Activated CD8-positive, alpha-beta memory T cell treated with anti-CD3 and anti-CD28 coated beads for 4 hours (primary cell): Measurements from ENCODE around the gene SV2B.
"Not testable (repeated sequence)": the region's sequence is repeated elsewhere in the genome, so short reads cannot be mapped to it uniquely, and the experiment has no call there.

Experiments
- DNase-seq, 2 donors: peaks; one replicate each; pipeline ENCODE4 v3.0.0-alpha.2; 2020; ENCODE audit warnings: low read depth in 2 of 2

Gene SV2B, protein sequence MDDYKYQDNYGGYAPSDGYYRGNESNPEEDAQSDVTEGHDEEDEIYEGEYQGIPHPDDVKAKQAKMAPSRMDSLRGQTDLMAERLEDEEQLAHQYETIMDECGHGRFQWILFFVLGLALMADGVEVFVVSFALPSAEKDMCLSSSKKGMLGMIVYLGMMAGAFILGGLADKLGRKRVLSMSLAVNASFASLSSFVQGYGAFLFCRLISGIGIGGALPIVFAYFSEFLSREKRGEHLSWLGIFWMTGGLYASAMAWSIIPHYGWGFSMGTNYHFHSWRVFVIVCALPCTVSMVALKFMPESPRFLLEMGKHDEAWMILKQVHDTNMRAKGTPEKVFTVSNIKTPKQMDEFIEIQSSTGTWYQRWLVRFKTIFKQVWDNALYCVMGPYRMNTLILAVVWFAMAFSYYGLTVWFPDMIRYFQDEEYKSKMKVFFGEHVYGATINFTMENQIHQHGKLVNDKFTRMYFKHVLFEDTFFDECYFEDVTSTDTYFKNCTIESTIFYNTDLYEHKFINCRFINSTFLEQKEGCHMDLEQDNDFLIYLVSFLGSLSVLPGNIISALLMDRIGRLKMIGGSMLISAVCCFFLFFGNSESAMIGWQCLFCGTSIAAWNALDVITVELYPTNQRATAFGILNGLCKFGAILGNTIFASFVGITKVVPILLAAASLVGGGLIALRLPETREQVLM

DNA sequence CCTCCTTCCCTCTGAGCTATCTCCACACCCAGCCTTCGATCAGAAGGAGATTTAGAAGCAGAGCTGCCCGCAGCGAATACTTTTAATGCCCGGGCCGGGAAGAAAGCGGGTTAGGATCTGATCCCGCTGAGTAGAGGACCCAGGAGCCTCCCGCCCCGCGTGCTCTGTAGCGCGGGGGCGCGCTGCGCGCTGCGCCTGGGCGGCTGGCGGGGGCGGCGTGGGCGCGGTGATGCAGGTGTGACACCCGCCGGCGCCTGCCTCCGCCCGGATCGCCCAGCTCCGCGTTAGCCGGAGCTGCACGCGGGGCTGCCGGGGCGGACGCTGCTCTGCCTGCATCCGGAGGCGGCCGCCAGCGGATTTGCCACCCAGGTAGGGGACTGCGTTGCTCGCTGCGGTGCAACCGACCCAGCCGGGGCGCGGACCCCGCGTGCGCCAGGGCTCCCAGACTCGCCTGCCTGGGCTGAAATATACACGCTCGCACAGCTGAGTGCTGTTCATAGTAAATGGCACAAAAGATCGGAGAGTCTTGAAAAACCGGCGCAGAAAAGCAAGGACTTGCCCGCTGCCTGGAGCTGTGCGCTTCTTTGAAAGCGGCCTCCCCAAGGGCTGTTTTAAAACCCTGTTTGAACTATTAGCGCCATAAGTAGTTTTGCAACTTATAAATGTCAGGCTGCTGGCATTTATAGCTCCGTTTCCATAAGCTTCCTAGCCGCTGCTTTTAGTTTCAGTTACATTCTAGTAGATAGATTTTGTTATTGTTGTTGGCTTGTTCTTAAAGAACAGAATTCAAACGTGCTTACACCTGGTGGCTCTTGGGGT lies at the start of gene SV2B:
SV2B (plus strand) TSS at position 263 of the 819 bp plus-strand sequence. CDS start 126,007 bp downstream, outside the sequence.
- DNase-seq = peak in 1 of 2 donors; percentile 15

DNA sequence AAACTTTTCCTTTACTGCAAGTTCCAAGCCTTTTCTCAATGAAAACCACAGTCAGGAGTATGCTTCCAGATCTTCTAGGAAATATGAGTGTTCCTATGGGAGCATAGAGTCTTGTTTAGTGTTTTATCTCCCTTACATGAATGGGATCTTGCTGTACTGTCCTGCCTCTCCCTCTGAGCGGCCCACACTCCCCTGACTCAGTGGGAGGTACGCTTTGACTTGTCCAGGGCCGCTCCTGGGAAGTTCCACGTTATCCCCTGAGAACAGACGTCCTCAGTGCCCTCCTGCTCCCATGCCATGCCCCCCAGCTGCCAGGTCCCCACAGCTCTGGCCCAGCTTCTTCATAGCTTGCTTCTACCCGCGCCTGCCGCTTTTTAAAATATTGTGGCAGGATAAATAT lies 48.8 kb upstream of the SV2B start:
- DNase-seq = no peak

DNA sequence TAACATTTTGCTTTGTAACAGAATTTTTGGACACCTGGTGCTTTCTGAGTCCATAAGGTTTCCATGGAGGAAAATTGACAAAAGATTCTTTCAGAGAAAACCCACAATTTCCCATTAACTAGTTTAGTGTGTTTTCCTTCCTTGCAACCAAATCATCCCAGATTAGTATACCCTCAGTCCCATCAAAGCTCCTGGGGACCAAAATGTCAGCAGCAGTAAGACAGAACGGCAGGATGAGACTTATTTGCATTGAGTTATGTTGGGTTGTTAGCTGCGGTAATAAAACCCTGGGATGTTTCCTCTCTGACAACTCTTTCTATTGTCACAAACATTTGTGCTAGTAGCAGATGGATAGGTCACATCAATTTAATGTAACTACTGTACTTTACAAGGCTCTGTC lies 45.2 kb upstream of the SV2B start:
- no peak for DNase-seq

DNA sequence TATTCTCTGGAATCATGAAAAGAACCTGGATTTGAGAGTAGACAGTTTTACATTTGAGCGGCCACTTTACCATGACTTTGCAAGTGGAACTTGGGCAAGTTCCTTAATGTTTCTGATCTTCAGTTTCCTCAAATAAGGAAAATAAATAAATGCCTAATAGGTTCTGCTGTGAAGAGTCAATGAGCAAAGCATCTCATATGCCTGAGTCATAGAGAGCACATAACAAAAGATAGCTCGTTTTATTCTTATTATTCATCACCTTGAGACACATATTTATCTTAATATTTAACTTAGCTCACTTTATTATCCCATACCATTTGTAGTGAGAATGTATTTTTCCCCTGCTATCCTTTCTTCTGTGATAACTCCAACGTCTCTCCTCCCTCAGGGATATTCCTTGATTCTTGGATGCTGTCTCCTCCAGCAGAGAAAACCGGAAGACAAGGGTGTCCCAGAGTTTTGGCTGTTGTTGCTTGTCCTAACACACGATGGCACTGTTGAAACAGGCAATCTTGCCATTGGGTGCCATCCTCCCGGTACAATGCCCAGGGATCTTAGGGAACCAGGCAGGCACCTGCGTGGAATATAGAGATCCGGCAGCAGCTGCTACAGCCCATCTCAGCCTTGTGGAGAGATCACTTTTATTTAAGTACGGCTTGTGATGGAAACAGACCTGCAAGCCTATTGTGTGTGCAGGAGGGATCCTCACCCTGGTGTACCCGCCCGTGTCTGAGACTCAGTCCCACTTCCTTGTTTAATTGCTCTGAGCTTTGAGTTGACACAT lies 44.3 kb upstream of the SV2B start:
- DNase-seq = no peak

DNA sequence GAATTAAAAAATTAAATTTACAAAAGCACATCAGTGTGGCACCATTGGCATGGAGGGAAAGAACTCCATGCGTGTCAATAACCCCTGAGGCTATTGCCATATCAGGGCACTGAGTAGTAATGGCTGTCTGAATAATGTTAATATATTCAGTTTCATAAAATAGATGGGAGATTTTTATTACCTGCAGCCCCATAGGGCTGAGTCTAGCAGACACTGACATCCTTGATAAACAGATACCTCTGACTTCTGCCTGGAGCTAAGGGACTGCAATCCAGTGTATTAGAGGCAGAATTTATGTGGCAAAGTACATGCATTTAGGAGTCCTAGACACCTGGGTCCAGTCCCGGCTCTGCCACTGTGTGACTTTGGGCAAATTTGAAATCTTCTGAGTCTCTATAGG lies 38.8 kb upstream of the SV2B start:
- no peak for DNase-seq

DNA sequence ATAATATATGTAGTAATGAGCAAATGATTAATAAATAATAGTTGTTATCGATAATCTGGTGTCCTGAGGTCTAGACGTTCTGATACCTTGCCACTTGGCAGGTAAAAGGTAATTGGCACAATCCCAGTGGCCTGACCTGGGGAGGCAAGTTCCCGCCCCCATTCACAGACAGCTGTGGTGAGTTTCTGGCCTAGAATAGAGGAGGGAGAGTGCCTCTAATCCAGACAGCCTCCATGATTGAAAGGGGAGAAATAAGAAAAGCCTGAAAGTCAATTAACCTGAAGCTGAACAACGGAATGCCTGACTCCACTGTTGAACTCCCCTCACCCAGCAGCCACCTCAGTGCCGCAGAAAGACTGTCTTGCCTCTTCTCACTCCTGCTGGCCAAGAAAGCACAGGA lies 38.1 kb upstream of the SV2B start:
- DNase-seq = no peak

DNA sequence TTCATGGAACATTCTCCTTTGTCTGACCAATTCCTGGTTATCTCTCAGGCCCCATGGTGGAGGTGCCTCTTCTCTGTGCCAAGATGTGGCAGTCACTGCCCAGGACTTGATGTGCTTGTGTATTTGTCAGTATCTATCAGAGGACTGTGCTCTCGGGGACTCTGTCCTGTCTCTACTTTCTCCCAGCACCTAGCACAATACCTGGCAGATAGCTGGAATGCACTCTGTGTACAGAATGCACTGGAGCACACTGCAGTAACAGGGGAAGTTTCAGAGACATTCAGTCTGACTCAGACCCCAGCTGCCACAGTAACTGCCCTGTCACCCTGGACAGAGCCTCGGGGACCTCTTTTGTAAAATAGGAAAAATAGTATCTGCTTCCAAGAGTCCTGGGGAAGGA lies 34.6 kb upstream of the SV2B start:
- DNase-seq = no peak

DNA sequence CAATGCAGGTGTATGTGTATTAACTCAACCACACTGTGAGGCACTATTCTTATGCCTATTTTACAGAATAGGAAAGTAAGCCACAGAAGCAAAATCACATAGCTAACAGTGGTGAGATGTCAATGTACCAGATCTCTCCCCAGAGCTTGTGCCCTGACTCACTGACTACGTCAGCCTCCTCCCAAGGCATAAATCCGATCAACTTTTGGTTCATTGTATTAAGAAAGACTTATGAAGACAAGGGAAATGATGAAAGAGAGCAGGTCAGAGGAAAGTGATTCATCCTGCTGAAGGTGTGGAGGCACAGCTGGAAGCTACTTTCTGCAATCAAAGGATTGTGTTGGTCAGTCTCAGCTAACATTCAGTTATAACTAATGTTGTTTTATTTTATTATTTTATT lies 33.0 kb upstream of the SV2B start:
- DNase-seq = no peak

DNA sequence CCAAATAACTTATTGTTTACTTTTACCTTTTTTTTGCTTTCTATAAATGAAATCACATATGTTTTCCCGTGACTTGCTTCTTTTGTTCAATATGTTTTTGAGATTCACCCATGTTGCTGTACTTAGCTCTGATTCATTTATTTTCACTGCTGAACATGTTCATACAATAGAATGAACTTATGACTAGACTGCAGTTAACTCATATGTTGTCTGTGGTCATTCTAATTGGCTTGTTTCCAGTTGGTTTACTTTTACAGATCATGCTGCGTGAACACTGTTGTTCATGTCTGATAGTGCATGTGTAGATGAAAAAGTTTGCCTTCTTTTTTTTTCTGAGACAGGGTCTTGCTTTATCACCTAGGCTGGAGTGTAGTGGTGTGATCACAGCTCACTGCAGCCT lies 31.6 kb upstream of the SV2B start:
- DNase-seq = no peak

DNA sequence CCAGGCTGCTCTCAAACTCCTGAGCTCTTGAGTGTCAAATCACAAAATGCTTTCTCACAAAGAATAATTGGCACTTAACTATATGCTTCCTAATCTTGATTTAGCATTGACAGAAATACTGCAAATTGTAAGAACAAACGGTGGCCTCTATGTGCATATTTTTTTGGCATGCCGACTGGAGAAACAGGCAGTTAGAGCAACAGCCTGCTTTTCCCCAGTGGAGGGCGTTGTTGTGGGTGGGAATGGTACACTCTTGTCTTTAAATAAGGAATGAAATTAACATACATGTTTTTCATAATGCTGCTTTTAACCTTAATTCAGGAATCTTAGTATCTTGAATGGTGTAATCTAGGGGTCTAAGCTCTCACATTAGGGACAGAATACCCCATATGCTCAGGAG lies 31.1 kb upstream of the SV2B start:
- no peak for DNase-seq

DNA sequence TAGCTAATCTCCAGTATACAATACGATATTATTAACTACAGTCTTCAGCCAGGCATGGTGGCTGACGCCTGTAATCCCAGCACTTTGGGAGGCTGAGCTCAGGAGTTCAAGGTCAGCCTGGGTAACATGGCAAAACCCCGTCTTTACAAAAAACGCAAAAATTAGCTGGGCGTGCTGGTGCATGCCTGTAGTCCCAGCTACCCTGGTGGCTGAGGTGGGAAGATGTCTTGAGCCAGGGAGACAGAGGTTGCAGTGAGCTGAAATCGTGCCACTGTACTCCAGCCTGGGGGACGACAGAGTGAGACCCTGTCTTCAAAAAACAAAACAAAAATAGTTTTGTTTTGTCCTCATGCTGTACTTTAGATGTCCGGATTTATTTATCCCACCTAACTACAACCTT lies 29.2 kb upstream of the SV2B start:
- no peak for DNase-seq

DNA sequence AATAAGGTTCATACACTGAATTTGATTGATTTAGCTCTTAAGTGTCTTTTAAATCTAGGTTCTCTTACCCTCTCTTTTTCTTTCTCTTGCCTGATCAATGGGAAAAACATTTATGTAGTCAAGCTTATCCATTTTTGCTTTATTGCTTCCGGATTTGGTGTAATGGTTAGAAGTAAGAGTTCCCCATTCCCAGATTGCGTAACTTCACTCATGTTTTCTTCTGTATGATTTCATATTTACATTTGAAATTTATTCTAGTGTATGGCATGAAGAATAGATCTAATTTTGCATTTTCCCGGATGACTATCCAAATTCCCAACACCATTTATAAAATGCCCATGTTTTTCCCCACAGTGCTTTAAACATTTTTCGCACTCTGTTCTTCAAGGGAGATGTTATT lies 27.9 kb upstream of the SV2B start:
- no peak for DNase-seq

DNA sequence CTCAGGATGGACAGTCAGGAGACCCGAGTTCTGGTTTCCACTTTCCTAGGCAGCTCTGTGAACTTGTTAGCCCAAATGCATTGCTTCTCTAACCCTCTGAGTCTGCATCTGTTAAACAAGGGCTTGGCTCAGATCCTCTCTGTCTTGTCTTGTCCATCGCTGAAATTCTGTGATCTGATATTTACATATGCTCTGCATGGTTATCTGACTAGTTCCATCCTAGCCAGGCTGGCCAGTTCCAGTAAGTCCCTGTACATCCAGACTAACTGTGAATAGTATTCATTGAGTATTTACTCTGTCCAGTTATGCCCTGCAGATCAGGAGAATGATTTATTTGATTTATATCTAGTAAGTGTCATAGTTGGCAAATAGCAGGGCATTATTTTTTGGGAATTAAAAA lies 27.0 kb upstream of the SV2B start:
- DNase-seq = no peak

DNA sequence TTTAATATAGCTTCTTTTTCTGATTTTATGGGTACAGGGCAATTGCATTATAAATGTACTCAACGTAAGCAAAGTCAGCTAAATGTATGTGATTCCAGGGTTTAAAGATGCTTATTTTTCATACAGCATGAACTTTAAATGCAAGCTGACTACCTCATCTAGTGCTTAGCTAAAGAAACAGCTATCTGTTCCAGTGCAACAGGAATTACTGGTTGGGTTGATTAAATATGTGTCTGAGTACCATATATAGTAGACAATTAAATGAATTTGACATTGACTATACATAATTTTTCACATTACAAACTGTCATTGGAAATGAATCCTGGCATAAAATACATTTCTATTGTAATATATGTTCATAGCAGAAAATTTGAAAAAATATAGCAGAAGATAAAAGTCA lies 26.3 kb upstream of the SV2B start:
- no peak for DNase-seq

DNA sequence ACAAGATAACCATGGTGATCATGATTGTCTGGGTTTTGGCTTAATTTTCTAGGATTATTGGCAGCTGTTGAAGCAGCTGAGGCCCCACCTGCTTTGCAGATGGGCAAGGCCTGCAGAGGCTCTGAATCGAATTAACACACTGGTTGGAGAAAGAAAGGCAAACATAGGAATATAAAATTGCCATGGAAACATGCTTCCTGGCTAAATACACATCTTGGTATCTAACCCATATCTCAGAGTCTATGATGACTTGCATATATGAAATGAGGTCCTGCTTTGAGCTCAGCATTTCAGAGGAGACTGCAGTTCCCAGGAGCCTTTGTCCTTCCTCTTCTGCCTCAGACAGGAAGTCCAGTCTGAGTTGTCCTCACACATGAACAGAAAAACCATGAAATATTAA lies 24.3 kb upstream of the SV2B start:
- no peak for DNase-seq

DNA sequence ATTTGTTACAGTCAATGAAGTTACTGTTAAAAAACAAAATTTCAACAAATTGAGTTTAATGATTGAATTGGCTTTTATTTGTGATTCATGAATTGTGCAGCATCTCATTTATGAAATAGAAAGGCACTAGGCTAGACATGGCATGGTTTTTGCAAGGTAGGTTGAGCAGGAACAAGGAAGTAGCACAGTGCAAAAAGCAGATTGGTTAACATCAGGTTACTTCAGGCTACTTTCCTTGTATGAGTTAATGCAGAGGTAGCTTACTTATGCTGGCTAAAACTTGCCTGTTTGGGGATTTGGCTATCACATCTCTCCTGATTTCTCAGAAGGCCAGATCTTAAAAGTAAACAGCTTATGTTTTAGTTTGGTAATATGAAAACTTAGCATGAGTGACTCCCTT lies 23.0 kb upstream of the SV2B start:
- DNase-seq = no peak

DNA sequence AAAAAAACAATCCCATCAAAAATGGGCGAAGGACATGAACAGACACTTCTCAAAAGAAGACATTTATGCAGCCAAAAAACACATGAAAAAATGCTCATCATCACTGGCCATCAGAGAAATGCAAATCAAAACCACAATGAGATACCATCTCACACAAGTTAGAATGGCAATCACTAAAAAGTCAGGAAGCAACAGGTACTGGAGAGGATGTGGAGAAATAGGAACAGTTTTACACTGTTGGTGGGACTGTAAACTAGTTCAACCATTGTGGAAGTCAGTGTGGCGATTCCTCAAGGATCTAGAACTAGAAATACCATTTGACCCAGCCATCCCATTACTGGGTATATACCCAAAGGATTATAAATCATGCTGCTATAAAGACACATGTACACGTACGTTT lies 6.2 kb upstream of the SV2B start:
- DNase-seq = not testable (repeated sequence)

DNA sequence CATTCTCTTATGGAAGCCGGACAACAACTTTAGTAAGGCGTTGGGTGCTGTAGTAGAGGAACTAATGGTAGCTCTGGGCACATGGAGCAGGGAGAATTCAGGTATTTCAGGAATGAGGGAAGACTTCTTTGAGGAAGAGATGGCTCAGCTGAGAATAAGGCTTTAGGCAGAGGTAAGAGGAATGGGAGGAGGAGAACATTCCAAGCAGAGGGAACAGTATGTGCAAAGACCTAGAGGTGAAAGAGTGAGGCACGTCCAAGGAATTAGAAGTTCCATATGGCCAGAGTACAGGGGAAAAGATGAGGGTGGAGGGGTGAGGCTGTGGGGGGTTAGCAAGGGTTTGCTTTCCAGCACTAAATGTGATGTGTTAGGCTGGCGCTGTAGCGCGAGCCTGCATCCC lies 1.6 kb upstream of the SV2B start:
- DNase-seq = no peak

DNA sequence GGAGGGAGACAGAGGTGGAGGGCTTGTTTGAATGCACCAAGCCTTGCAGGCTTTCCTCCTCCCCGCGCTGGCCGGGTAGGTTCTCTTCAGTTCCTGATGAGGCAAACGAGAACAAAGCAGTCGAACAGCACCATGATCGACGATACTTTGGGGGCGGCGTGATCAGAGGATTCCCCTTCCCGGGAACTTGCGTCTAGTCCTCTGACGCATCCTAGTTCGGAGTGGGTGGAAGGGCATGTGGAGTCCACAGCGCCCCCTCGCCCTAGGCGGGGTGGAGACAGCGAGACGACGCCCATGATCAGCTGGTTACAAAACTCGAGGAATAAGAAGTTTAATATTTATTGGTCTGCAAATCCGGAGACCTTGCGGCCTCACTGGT lies 452 bp upstream of the SV2B start:
- DNase-seq = peak in 1 of 2 donors; percentile 22

DNA sequence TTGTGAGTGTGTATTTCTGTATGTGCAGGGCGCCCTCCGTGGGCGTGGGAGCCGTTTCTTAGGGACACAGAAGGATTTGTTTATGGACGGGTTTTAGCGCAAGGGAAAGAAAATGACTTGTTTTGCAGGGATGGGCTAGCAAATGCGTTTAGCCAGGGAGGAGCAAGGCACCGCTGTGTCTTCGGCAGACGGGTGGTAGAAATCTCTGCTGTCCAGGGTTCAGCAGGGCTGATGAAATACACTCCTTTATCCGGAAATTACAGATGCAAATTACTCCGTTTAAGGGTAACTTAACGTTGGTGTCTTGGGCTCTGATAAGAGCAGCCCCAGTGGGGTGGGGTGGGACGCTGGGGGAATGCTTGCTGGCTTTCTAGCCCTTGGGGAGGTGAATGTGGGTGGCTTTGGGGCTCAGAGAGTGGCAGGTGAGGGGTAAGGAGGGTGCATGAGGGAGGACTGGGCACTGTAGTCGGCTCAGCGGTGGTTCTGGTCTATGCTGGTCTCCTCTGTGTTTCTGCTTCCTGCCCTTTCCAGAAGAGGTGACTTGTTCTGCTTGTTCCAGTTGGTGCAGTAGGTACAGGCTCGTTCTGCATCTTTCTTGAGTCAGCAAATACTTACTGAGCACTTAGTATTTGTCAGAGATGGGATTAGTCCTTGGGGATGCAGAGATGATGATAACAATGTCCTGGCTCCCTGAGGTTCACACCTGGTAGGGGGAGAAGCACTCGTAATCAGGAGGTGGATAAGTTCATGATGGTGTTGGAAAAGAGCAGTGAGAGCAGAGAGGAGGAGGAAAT lies 954 bp downstream of the SV2B start:
- no peak for DNase-seq

DNA sequence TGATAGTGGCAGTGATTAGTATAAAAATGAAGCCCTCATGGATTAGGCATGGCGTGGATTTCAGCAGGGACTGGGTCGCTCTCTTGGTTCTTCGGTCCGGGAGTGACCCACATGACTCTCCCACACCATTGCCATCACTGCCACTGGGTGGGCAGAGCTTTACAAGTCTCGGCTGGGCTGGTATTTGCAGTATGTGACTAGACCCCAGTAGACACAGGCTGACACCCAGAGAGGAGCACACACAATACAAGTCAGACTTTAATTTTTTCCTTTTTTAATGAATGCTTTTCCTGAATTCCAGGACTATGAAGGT lies 1.5 kb downstream of the SV2B start:
- no peak for DNase-seq
